HG03175 (cell line): Measurements from ENCODE around the gene FRS3.
"Not testable (repeated sequence)": the region's sequence is repeated elsewhere in the genome, so short reads cannot be mapped to it uniquely, and the experiment has no call there.

Experiments used
- ATAC-seq: cut with Tn5 transposase; IDR thresholded peaks from one replicate; pipeline ENCODE4 v1.9.1; 2021; ENCODE audit warnings: mild to moderate bottlenecking, moderate library complexity; ENCODE audit not compliant: unreplicated experiment

Gene FRS3

GRCh38 chr6:41770381-41771057 lies 9.2 kb downstream of the FRS3 start:
- no peak for ATAC-seq

GRCh38 chr6:41769376-41769775 lies 10.3 kb downstream of the FRS3 start:
- ATAC-seq, result no peak

DNA sequence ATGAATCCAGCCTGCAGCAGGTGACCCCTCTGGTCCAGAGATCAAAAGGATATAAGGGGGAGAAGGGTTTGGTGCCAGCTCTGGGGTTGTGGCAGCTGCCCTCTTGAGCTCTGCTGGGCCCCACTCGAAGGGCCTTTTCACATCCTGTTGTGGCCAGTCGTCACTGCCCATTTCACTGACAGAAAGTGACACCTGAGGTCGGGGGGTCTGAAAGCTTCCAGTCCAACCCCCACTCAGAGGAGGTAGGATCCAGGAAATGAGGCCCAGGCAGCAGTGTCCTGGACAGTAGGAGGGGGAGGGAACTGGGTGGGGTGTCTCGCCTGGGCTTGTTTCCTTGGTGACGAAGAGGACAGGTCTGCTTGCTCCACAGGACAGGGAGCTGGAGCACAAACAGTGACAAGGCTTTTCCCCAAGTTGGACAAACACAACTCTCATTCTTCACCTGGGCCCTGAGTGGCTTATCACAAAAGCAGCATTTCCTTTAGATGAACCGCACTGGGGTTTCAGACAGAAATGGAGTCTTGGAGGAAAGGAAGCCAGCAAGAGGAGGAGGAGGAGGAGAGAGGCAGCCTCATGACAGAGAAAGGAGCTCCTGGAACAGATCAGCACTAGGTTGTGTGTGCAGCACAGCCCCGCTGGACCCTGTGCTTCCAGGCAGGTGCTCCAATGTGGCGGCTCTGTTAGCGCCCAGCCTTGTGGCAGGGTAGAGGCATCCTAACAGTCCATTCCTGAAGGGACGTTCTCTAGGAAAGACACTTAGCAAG lies 11.0 kb downstream of the FRS3 start:
- no peak for ATAC-seq

DNA sequence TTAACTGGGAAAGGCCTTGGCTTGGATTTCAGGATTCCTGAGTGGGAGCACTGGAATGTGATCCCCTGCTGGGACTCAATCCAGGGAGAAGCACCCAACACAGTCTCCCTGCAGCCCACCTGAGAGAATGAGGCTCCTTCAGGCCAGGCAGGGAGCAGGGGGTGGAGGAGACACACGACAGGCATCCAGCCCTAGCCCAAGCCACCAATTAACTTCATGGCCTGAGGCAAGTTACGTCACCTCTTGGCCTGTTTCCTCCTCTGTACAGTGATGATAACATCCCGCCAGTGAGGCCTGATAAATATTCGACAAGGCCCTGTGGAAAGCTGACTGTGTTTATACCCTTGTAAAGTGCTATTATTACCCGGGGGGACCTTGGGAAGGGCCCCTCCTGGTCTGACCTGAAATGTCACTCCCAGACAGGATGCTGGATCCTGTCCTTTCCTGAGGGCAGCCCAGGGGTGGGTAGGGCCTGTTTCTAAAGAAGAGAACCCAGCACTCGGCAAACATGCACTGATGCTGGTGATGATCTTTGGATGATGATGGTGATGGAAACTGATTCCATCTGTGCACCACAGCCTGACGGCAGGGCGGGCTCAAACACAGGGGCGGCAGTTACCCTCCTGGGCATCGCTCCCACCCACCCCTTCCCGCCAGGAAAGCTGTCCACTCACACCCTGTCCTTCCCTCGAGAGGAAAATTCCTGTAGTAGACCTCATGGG lies 12.4 kb downstream of the FRS3 start:
- no peak for ATAC-seq

- ATAC-seq, result not testable (repeated sequence)
These were observed 13.5 kb downstream of the FRS3 start for GRCh38 chr6:41766043-41766664.

DNA sequence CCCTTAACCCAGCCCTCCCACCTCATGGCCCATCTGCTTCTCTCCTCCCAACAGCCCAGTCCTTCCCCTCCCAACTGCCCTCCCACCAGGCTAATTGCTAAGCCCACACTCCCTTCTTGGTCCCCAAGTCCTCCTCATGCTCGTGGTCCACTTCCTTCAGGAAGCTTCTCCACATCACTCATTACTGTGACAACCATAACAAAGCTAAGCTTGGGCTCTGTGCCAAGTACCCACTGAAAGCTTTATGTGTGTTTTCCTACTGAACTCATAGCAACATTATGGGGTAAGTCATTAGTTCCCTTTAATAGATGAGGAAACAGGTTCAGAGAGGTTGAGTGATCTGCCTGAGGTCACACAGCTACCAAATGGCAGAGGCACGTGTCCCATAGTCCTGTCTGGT lies 16.2 kb downstream of the FRS3 start:
- no peak for ATAC-seq

DNA sequence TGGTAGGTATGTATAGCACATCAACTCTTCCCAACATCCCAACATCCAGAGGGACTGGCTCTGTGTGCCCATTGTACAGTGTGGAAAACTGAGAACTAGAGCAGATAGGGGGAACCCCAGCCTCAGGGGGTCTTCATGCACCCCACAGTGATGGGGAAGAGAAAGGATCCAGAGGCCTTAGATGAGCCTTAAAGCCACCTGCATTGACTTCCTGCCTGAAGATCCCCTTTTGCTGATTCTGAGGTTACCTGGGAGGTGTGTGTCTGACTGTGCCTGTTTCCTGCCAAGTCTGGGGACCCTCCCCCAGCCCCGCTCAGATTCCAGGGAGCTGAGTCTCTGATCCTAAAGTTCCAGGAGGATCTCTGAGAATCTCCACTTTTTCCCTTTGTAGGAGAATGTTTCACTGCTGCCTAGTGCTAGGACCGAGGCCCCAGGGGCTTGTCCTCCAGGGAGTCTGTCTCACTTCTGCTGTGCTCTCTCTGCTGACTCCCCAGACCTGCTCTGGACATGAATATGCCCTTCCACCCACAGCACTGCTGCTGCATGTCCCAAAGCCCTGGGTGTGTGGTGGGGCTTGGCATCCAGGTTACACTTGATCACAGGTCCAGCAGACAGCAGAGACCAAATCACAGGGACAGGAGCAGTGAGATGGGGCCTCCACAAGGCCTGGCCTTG lies 19.7 kb downstream of the FRS3 start:
- no peak for ATAC-seq

- no peak for ATAC-seq
These were observed 20.4 kb downstream of the FRS3 start for GRCh38 chr6:41759106-41759904.

GRCh38 chr6:41758641-41759035 lies 21.1 kb downstream of the FRS3 start:
- no peak for ATAC-seq

DNA sequence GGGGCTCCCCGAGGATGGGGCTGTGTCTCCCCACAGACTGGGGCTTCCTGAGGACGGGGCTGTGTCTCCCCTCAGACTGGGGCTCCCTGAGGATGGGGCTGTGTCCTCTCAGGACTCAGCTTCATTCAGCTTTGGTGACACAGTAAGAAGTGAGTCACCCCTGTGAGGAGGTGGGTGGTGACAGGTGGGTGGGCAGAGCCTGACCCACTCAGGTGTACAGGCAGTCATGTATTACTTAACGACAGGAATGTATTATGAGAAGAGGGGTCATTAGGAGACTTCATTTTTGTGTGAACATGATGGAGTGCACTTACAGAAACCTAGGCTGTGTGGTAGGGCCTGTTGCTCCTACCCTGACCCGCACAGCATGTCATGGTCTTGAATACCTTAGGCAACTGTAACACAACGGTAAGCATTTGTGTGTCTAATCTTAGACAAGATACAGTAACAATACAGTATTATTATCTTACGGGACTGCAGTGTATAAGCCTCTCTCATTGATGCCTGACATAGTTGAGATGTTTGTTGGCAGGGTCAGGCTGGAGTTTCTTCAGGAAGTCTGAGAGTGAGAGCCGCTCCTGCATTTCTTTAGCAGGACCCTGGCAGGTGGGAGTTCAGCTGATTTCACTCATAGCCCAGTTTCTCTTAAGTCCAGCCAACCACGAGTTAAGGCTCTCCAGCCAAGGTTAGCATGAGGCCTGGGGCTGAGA lies 21.6 kb downstream of the FRS3 start:
- no peak for ATAC-seq

GRCh38 chr6:41757271-41757670 lies 22.4 kb downstream of the FRS3 start:
- ATAC-seq, result no peak

DNA sequence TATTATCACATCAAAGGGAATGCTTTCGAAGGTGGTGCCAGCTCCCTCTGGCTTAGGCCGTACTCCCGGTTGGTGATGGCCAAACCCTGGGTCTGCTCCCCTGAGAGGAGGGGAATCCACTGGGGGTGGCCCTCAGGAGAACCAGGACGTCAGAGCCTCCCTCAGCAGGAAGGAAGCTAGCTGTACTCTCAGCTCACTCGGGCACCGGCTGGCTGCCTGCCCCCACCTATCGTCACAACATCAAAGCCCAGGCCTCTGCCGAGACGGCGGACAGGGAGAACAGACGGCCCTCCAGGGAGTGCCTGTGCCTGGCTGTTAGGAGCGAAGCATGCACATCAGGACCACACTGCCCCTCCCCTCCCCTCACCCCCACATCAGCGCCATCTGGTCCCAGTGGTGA lies 23.3 kb downstream of the FRS3 start:
- no peak for ATAC-seq

- ATAC-seq, result no peak
These were observed 23.8 kb downstream of the FRS3 start for GRCh38 chr6:41755895-41756294.

GRCh38 chr6:41750374-41750773 lies 29.3 kb downstream of the FRS3 start:
- no peak for ATAC-seq

DNA sequence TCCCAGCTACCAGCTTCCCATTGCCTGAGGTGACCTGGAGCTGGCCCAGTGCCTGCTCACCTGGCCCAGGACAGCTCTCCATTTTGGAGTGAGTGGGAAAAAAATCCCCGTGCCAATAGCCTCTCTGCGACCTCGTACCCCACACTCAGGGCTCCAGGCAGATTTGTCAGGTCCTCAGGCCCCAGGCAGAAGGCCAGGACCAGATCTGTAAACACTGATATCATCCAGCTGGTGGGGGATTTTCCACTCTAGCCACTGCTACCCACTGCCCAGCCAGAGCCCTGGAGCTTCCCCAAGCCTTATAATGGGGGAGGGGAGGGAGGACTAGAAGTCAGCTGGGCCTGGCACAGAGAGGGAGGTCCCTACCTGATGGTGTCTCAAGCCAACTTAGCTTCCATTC lies 31.2 kb downstream of the FRS3 start:
- no peak for ATAC-seq

DNA sequence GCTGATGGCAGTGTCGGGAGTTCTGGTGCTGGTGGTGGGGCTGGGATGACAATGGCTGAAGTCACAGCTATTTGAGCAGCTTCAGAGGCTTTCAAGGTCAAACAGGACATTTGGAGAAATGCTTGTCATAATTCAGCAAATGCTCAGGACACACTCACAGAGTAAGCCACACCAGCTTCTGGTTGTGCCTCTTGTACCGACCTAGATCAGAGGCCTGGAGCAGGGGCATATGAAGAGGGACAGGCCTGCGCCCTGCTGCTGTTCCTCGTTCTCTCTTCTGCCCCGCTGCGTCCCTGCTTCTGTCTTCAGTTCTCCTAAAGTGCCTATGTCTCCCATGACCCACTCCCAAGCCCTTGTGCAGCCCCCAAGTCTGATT lies 31.6 kb downstream of the FRS3 start:
- no peak for ATAC-seq

- no peak for ATAC-seq
These were observed 32.2 kb downstream of the FRS3 start, which contains the start of gene PGC for GRCh38 chr6:41747256-41748101. Gene PGC (minus strand): TSS chr6:41747397. CDS start chr6:41747334, 63 bp downstream.

DNA sequence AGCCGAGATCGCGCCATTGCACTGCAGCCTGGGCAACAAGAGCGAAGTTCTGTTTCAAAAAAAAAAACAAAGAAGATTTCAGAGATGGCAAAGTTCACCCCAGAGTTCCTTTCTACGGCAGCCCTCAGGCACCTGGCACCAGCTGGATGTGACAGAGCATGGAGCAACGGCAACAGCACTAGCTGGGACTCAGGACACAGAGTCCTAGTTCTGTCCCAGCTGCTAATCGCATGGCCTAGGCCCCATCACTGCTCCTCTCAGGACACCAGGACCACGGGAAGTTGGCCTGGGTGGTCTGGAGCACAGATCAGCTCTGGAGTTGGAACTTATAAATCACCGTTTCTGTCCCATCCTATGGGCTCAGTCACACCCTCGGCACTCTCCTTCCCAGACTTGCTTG lies 33.6 kb downstream of the FRS3 start:
- ATAC-seq, result no peak
